ENCODE data around the gene C9orf43. TPM values are rescaled to one million over a fixed set of nuclear protein-coding genes. Genes with fewer than 3 reads are reported as not detected.

The C9orf43 gene
- total and polyA plus RNA-seq, 2 experiments from 2014 or later, result 0.63 to 1.1 TPM

- peaks cover 16% of the 10 kb centered on the region for H3K4me1 Mint-ChIP-seq
- Histone ChIP-seq H2AFZ (no peak overlapping the region), H3K27me3 (ENCODE audit: insufficient read depth) (no peaks in the 10 kb centered on the region), H3K9me2 (ENCODE audit: insufficient read depth) (no peaks in the 10 kb centered on the region), H3K36me3 (ENCODE audit: insufficient read depth) (no peaks in the 10 kb centered on the region), H3K4me3 (no peak overlapping the region), H3K79me2 (replicated peaks; ENCODE audit: insufficient read depth) (no peaks in the 10 kb centered on the region), H3F3A (replicated peaks; ENCODE audit: low read depth) (no peaks in the 10 kb centered on the region), H4K20me1 (replicated peaks; ENCODE audit: insufficient read depth) (no peaks in the 10 kb centered on the region), H3K4me1 (ENCODE audit: insufficient read depth) (0 out of 2 replicates have a peak, but pooled peaks cover 3% of the 10 kb centered on the region), H3K27ac (ENCODE audit: low read depth) (no peak overlapping the region), H3K4me2 (no peak overlapping the region)
- H3K27ac Mint-ChIP-seq, result no peak overlapping the region; the same call in 1 of the 2 replicates
- peak; percentile 47; the same call in 2 of the 3 replicates for ATAC-seq
- no peaks in the 10 kb centered on the region for H3K36me3 Mint-ChIP-seq (ENCODE audit: low read depth)
- TF ChIP-seq REST (IDR thresholded peaks at IDR 0.05; ENCODE audit: unreplicated experiment) (no peak), ZNF114 (CRISPR knock-in tag; IDR thresholded peaks at IDR 0.05) (no peak), STAT1 (IDR thresholded peaks at IDR 0.05; ENCODE audit: unreplicated experiment) (no peak), ZNF462 (CRISPR knock-in tag; IDR thresholded peaks at IDR 0.05) (no peak), JUNB (IDR thresholded peaks at IDR 0.05; ENCODE audit: unreplicated experiment) (no peak)
- H3K27me3 Mint-ChIP-seq (ENCODE audit: insufficient read depth, low read depth, poor library complexity), result peaks cover 1% of the 10 kb centered on the region
- no peaks in the 10 kb centered on the region for H3K9me3 Mint-ChIP-seq
- H3K4me3 Mint-ChIP-seq, result no peak overlapping the region
- DNase-seq (ENCODE audit: low spot score), result no peak
Observed at GRCh38 chr9:113477661-113478060, 67.1 kb downstream of the C9orf43 start.
